ENCODE data around the gene CDC25B. TPM values are rescaled to one million over a fixed set of nuclear protein-coding genes. Genes with fewer than 3 reads are reported as not detected.

CDC25B gene
- total and polyA plus RNA-seq, 10 of the 15 experiments (the other 5 are each of a cell fraction or from before 2014, with no cell fraction given), result 4.6 to 58.8 (median 24.6) TPM

DNA sequence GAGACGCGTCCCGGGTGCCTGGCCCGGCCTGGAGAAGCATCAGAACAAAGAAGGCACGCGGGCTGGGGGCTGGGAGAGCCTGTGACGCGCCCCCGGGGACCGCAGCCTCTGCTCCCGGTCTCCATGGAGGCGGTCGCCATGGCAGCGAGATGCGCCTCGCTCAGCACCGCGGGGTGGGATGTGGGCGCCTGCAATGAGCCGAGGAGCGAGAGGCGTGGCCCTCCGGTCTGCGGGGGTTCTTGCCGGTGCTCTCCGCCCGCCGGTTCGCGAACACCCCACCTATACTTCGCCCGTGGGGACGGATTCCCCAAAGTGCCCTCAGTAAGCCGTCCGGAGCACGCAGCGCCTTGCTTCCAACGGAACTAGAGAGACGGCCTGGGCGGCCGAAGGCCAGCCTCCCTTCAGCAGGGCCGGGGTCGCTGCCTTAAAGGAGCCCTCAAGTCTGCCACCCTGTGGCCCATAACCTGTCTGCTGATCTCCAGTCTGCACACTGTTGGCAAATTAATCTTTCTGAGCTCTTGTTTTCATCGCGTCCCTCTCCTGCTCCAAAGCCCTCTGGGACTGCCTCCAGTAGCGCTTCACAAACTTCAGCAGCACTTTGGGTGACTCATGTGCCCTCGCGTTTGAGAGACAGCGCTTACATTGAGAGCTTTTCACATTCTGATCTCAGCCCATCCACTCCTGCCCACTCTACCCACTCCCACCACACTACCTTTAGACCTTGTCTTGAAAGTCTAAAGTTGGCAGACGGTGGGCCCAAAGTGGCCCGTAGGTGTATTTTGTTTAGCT is 27.6 kb upstream of the CDC25B start (continued):
- TF ChIP-seq, protein P1, sequence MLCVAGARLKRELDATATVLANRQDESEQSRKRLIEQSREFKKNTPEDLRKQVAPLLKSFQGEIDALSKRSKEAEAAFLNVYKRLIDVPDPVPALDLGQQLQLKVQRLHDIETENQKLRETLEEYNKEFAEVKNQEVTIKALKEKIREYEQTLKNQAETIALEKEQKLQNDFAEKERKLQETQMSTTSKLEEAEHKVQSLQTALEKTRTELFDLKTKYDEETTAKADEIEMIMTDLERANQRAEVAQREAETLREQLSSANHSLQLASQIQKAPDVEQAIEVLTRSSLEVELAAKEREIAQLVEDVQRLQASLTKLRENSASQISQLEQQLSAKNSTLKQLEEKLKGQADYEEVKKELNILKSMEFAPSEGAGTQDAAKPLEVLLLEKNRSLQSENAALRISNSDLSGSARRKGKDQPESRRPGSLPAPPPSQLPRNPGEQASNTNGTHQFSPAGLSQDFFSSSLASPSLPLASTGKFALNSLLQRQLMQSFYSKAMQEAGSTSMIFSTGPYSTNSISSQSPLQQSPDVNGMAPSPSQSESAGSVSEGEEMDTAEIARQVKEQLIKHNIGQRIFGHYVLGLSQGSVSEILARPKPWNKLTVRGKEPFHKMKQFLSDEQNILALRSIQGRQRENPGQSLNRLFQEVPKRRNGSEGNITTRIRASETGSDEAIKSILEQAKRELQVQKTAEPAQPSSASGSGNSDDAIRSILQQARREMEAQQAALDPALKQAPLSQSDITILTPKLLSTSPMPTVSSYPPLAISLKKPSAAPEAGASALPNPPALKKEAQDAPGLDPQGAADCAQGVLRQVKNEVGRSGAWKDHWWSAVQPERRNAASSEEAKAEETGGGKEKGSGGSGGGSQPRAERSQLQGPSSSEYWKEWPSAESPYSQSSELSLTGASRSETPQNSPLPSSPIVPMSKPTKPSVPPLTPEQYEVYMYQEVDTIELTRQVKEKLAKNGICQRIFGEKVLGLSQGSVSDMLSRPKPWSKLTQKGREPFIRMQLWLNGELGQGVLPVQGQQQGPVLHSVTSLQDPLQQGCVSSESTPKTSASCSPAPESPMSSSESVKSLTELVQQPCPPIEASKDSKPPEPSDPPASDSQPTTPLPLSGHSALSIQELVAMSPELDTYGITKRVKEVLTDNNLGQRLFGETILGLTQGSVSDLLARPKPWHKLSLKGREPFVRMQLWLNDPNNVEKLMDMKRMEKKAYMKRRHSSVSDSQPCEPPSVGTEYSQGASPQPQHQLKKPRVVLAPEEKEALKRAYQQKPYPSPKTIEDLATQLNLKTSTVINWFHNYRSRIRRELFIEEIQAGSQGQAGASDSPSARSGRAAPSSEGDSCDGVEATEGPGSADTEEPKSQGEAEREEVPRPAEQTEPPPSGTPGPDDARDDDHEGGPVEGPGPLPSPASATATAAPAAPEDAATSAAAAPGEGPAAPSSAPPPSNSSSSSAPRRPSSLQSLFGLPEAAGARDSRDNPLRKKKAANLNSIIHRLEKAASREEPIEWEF (IDR thresholded peaks at IDR 0.05; ENCODE audit: insufficient replicate concordance, low read depth, low read length), result no peak
- TF ChIP-seq BRCA1 (IDR thresholded peaks at IDR 0.05; ENCODE audit: low read depth, low read length) (no peak), BHLHE40 (IDR thresholded peaks at IDR 0.05; ENCODE audit: borderline replicate concordance in 1 of 2, low read depth in 2 of 2, low read length in 1 of 2) (no peak), POU2F2 (IDR thresholded peaks at IDR 0.05; ENCODE audit: borderline replicate concordance, low read depth, low read length) (0 out of 3 replicates have a peak, but pooled peaks have one; percentile 3), BCL11A (IDR thresholded peaks at IDR 0.05; ENCODE audit: low read depth, low read length) (no peak), ZBED1 (IDR thresholded peaks at IDR 0.05; ENCODE audit: borderline replicate concordance) (no peak), CREM (IDR thresholded peaks at IDR 0.05; ENCODE audit: low read depth) (0 out of 2 replicates have a peak, but pooled peaks have one; percentile 52), STAT3 (IDR thresholded peaks at IDR 0.05; ENCODE audit: low read depth, low read length) (no peak), MEF2B (IDR thresholded peaks at IDR 0.05; ENCODE audit: partially characterized antibody, poor library complexity, severe bottlenecking) (peak; percentile 21), WRNIP1 (IDR thresholded peaks at IDR 0.05; ENCODE audit: borderline replicate concordance, low read depth, low read length) (0 out of 2 replicates have a peak, but pooled peaks have one; percentile 64), NFXL1 (IDR thresholded peaks at IDR 0.05; ENCODE audit: borderline replicate concordance) (no peak), SUPT20H (IDR thresholded peaks at IDR 0.05; ENCODE audit: borderline replicate concordance, control insufficient read depth, low read depth, low read length) (no peak)
- TF ChIP-seq, protein P2, sequence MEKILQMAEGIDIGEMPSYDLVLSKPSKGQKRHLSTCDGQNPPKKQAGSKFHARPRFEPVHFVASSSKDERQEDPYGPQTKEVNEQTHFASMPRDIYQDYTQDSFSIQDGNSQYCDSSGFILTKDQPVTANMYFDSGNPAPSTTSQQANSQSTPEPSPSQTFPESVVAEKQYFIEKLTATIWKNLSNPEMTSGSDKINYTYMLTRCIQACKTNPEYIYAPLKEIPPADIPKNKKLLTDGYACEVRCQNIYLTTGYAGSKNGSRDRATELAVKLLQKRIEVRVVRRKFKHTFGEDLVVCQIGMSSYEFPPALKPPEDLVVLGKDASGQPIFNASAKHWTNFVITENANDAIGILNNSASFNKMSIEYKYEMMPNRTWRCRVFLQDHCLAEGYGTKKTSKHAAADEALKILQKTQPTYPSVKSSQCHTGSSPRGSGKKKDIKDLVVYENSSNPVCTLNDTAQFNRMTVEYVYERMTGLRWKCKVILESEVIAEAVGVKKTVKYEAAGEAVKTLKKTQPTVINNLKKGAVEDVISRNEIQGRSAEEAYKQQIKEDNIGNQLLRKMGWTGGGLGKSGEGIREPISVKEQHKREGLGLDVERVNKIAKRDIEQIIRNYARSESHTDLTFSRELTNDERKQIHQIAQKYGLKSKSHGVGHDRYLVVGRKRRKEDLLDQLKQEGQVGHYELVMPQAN (conservative IDR thresholded peaks at IDR 0.05), result 0 out of 2 replicates have a peak, but pooled peaks have one; percentile 7
- TF ChIP-seq, protein P3, sequence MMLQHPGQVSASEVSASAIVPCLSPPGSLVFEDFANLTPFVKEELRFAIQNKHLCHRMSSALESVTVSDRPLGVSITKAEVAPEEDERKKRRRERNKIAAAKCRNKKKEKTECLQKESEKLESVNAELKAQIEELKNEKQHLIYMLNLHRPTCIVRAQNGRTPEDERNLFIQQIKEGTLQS (IDR thresholded peaks at IDR 0.05; ENCODE audit: borderline replicate concordance, extremely low read depth, low read depth, low read length), result no peak

Data from GM12878 (cell line).